GM10266 (cell line): Measurements from ENCODE around the gene ASB10.

Experiments used
- DNase-seq: peaks from one replicate; pipeline ENCODE4 v3.0.0; 2012; ENCODE audit errors: extremely low spot score
- TF ChIP-seq, protein P1 (sequence below): IDR thresholded peaks from 2 replicates; pipeline ENCODE4 v1.5.1; 2012; ENCODE audit warnings: mild to moderate bottlenecking, low read depth; ENCODE audit not compliant: control insufficient read depth, insufficient read depth; ENCODE audit errors: missing control alignments

The ASB10 gene

DNA sequence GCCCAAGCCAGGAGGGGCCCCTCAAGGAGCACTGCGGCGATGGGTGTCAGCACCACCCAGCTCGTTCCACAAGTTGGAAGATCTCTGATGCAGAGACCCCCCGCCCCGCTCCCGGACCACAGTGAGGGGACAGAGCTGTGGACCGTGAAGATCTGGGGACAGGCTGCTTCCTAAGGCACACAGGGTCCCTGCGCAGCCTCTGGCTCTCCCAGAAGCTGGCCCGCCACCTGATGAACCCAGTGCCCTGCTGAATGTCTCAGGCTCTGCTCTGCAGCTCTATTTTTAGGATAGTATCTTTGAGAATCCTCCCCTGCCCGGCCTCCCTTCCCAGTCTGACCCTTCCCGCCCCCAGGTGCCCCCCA is 49.3 kb downstream of the ASB10 start:
- TF ChIP-seq, protein P1, sequence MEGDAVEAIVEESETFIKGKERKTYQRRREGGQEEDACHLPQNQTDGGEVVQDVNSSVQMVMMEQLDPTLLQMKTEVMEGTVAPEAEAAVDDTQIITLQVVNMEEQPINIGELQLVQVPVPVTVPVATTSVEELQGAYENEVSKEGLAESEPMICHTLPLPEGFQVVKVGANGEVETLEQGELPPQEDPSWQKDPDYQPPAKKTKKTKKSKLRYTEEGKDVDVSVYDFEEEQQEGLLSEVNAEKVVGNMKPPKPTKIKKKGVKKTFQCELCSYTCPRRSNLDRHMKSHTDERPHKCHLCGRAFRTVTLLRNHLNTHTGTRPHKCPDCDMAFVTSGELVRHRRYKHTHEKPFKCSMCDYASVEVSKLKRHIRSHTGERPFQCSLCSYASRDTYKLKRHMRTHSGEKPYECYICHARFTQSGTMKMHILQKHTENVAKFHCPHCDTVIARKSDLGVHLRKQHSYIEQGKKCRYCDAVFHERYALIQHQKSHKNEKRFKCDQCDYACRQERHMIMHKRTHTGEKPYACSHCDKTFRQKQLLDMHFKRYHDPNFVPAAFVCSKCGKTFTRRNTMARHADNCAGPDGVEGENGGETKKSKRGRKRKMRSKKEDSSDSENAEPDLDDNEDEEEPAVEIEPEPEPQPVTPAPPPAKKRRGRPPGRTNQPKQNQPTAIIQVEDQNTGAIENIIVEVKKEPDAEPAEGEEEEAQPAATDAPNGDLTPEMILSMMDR: no peak
- DNase-seq: peak; percentile 21

DNA sequence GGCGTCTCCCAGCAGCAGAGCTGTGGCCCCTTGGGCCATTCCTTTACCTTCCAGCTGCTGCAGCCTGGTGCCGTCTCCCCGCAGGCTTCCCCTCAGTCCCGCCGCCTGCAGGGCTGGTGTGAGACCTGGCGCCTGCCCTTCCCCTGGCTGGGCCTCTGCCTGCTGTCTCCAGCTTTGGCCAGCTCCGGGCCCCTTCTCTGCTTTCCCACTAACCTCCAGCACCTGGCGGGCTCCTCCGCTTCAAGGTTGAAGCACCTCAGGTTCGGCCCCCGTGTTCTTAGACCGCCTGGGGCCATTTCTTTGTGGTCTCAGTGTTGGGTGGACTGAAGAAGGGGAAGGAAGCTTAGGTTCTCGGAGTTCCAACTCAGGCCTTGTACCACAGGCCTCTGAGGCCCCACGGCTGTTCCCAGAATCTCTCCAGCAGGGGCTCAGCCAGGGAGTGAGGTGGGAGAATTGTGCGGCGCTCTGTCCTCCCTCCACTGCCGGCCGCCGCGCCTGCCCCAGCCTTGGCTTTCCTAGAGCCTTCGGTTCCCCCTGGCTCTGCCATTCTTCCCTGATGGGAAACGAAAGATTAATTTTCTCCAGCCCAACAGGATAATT is 49.9 kb downstream of the ASB10 start:
- TF ChIP-seq, protein P1: no peak

DNA sequence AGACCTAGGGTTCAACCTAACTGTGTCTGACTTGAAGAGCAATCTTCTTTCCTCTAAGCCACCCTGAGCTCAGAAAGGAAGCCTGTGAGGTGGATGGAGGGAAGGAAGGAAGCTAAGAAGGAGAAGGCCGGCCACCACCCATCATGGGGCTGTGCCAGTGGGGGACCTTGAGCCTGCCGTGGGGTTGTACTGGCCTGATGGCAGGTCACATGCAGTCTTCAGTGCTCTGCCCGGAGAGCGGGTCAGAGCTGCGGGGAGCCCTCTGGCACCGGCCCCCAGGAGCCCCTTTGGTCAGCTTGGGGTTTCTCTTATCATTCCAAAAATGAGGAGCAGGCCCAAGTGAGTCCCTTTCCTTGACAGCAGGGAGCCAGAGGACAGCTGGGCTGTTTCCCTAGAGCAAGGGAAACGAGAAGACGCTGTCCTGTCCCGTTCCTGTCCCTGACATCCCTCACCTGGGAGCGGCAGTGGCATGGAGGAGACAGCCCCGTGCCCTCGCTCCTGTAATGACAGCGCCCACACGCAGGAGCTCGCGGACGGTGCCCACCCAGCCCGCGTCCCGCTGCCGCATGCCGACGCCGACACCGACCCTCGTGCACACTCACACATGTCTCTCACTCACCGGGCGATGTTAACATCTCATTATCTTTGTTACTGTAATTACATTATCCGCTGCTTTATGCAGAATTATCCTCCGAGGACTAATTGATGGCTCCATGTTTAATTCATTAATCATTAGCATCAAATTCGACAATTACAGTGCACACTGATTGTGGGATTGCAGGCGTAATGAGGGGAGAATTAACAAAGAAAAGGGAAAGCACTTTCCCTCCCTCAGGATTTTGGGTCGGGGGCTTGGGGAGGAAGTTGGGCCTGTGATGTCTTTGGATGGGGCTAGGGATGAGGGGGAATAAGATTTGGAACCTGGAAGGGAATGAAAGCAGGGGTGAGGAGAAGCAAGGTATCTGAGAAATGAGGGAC is 50.9 kb downstream of the ASB10 start:
- TF ChIP-seq, protein P1: no peak
- DNase-seq: peak; percentile 37

More for the DNA sequence above, 49.9 kb downstream of the ASB10 start:
- peak; percentile 28 for DNase-seq

DNA sequence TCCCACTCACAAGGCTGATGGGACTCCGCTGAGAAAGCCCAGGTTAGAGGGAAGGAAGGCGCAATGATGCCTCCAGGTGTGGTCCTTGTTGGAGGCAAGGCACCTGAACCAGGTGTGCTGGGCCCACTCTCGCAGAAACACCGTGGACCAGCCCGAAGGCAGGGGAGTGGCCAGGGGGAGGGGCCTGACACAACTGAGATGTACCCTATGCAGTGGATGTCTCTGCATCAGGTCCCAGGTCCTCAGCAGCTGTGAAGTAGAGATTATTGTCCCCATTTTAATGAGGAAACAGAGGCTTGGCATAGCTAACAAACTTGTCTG is 51.6 kb downstream of the ASB10 start:
- peak; percentile 26 for DNase-seq
- TF ChIP-seq, protein P1: no peak

DNA sequence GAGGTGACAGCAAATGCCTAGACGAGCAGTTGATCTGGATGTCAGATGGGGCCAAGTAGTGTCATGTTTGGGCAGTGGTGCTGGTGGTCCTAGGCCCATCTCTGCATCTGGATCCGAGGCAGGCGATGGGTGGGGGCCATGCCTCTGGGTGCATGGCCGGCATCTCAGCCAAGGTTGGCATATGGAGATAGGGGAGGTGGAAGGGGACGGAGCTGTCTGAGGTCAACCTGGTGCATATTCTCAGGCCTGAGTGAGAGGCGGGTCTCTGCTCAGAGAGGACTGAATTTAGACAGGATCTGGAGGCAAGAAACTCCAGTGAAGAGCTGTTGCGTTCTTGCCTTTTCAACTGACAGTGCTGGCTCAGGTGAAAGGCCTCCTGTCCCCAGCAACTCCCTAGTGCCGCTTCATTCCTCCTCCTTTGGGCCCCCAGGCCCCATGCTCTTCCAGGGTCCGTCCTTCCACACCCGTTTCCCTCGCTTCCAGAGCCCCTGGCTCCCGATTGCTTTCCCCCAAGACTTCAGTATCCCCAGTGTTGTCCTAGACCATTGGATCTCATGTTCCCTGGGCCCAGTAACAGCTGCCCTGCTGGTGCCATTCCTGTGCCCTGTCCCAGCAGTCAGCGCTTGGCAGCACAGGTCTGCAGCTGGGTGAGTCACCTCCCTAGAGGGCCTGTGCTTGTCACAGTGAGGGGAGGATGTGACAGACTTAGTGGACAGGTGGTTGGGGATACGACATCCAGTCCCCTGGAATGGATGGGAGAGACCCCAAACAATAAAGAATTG is 52.1 kb downstream of the ASB10 start:
- TF ChIP-seq, protein P1: no peak
- peak; percentile 25 for DNase-seq

DNA sequence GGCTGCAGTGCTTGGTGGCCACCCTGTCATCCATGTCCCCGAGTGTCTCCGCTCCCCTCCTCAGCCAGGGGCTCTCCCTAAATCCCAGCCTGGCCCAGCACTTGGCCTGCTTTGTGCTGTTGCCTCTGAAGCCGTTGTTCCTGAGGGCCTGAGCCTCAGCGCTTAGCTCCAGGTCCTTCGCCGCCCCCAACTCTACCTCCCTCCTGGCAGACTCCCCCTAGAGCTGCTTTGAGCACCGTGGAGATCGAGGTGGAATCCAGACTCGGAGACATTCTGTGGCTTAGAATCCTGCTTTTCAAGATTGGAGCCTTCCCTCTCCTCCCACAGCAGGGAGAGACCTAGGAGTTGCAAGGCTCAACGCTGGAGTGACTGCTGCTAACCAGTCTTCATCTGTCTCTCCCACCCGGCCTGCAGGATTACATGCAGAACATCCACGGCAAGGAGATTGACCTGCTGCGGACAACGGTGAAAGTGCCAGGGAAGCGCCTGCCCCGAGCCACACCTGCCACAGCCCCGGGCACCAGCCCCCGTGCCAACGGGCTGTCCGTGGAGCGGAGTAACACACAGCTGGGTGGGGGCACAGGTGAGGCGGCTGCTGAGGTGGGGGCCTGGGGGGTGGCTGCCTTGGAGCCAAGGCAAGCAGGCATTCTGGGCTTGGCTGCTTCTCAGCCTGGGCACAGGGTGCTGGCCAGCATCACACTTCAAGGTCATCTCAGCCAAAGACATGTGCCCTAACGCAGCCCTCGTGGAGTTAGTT is 52.9 kb downstream of the ASB10 start:
- DNase-seq: no peak
- TF ChIP-seq, protein P1: no peak
